ENCODE data around the gene PIP5K1B.

DNA sequence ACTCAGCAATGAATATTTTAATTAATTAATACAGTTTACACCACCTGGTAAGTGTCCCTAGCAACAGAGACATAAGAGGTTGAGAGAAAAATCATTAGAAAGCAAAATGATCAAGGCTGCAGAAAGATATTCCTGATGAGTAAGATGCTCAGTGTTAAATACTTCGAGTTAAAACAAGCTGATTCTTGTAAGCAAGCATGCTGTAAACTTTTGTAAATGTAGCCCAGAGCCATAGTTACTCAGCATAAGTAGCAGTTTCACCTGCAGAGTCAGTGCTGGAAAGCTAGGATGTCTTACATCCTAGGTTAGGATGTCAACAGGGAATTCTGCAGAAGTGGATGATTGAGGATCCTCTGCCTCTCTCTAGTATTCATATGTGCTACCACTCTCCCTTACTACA is 304.7 kb downstream of the PIP5K1B start:
- TF ChIP-seq, protein P1, sequence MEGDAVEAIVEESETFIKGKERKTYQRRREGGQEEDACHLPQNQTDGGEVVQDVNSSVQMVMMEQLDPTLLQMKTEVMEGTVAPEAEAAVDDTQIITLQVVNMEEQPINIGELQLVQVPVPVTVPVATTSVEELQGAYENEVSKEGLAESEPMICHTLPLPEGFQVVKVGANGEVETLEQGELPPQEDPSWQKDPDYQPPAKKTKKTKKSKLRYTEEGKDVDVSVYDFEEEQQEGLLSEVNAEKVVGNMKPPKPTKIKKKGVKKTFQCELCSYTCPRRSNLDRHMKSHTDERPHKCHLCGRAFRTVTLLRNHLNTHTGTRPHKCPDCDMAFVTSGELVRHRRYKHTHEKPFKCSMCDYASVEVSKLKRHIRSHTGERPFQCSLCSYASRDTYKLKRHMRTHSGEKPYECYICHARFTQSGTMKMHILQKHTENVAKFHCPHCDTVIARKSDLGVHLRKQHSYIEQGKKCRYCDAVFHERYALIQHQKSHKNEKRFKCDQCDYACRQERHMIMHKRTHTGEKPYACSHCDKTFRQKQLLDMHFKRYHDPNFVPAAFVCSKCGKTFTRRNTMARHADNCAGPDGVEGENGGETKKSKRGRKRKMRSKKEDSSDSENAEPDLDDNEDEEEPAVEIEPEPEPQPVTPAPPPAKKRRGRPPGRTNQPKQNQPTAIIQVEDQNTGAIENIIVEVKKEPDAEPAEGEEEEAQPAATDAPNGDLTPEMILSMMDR (IDR thresholded peaks at IDR 0.05; ENCODE audit: low read length): no peak
- no peak for TF ChIP-seq EZH2phosphoT487 (IDR thresholded peaks at IDR 0.05; ENCODE audit: low read length)

Data from MM.1S (cell line).